T follicular helper cell (primary cell): ENCODE measurements around the gene INTS4.
"Not testable (repeated sequence)": the region's sequence is repeated elsewhere in the genome, so short reads cannot be mapped to it uniquely, and the experiment has no call there.

ENCODE experiments used
- DNase-seq: peaks from one replicate; pipeline ENCODE4 v3.0.0-alpha.2; 2020; ENCODE audit warnings: low read depth

Gene INTS4

DNA sequence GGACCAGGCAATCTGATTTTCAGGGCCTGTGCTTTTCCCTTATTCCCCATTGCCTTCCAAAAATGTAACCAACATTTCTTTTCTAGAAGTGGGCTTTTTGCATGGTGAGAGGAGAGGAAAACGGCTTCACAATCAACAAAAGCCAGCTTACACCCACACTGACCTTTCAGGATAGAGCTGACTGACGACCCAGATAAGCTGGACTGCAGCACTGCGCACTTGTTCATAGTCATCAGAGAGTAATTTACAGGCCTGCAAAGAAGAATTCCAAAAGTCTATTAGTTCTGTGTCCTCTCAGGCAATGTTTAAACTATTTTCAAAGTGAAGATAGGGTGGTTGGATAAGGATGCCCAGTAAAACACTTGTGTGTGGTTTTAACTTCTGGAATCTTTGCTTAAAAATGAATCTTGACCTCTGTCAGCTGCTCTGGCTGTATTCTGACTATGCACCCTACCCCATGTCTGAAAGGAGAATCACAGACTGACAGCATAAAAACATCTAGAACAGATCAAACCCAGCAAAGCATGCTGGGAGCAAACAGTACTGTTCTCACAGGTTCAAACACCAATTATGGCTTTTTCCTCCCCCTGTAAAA is 35.8 kb downstream of the INTS4 start:
- DNase-seq, result not testable (repeated sequence)

DNA sequence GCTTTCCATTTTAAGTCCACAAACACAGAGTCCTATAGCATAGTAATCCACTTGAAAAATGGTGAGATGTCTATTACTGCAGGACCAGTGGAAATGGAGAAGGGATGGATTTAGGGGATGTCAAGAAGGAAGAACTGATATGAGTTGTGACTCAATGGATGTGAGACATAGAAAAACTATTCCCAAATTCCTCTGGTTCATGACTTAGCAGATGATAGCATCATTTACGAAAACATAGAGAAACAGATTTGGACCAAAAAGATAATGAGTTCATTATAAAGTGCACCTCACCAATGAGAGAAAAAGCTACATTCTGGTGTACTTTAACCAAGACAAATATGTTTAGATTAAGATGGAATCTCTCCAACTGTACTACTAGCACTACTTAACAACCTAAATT is 51.2 kb downstream of the INTS4 start:
- not testable (repeated sequence) for DNase-seq

DNA sequence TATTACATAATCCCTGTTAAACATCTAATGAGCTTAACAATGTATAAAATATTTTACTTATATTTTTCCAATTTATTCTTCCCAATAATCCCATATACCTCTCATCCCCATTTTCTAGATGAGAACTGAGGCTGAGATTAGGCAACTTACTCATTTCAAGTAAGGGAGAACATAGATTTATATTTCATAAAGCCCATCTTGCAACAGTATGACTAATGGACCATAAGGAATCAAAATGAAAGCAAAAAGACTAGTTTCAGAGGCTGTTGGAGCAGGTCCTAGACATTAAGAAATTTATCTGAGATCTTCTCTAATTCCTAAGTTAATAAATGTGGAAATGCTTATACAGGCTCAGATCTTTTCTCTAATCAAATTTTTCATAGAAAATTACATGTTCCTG is 52.0 kb downstream of the INTS4 start:
- DNase-seq, result not testable (repeated sequence)

DNA sequence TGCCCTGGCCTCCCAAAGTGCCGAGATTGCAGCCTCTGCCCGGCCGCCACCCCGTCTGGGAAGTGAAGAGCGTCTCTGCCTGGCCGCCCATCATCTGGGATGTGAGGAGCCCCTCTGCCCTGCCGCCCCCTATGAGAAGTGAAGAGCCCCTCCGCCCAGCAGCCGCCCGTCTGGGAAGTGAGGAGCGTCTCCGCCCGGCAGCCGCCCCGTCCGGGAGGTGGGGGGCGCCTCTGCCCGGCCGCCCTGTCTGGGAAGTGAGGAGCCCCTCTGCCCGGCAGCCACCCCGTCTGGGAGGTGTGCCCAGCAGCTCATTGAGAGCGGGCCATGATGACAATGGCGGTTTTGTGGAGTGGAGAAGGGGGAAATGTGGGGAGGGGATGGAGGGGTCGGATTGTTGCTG is 60.9 kb downstream of the INTS4 start:
- not testable (repeated sequence) for DNase-seq

DNA sequence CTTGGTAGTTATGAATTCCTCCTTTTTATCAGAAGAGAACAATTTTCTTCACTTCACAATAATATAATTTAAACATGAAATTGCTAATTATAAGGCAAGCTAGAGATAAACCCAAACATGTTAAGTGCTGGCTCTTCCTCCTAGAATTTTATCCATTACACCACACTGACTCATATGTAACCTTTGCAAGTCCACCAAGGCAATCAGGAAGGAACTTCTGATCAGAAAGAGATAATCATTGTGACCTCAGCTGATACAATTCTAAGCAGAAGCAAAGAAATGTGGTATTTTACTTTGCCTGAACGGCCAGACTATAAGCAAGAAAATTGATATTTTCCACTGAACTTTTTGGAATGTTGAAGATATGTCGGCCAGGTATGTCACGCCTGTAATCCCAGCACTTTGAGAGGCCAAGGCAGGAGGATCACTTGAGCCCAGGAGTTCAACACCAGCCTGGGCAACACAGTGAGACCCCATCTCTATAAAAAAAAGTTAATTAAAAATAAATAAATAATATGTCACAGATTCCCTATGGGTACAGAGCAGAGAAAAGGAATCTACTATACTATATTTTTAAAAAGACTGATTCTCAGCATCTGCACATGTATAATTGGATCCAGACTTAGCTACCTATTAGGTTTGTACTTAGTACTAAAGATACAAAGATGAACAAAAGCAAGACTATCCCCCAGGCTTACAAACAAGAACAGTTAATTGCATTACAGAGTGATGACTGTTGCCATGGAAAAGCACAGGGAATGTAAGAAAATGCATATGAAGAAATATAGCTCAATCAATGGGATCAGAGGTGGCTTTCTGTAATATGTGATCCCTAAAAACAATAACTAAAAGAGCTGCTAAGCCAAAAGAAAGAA is 63.9 kb downstream of the INTS4 start:
- not testable (repeated sequence) for DNase-seq

DNA sequence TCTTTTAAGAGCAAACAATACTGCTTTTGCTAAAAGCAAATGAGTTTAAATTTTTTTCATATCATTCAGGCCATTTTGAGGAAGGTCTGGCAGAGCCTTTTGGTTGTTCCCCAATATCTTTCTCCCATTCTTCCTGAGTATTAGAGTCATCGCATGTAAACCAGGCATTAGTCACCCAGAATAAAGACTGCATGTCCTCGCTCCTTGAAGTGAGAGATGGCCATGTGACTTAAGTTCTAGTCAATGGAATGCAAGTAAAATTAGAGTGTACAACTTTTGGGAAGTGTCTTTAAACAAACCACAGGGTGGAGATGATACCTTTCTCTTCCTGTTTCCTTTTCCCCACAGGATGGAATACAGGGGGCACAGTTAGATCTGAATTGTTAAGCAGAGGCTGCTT is 76.8 kb downstream of the INTS4 start:
- not testable (repeated sequence) for DNase-seq

DNA sequence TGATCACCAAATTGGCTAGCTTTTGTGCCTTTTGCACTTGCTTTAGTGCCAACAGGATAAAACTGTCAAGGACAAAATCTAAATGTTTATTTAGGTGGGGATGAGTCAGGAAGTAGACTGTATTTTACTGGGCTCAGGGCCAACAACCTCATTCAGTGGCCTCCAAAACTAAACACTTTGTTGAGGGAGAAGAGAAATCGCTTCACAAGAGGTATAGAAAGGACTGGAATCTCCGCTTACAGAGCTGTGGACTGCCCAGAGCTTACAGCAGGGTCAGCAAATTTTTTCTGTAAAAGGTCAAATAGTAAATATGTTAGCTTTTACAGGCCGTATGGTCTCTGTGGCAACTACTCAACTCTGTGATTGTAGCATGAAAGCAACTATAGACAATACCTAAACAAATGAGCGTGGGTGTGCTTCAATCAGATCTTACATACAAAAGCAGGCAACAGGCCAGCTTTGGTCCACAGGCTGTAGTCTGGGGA is 80.1 kb downstream of the INTS4 start:
- not testable (repeated sequence) for DNase-seq

DNA sequence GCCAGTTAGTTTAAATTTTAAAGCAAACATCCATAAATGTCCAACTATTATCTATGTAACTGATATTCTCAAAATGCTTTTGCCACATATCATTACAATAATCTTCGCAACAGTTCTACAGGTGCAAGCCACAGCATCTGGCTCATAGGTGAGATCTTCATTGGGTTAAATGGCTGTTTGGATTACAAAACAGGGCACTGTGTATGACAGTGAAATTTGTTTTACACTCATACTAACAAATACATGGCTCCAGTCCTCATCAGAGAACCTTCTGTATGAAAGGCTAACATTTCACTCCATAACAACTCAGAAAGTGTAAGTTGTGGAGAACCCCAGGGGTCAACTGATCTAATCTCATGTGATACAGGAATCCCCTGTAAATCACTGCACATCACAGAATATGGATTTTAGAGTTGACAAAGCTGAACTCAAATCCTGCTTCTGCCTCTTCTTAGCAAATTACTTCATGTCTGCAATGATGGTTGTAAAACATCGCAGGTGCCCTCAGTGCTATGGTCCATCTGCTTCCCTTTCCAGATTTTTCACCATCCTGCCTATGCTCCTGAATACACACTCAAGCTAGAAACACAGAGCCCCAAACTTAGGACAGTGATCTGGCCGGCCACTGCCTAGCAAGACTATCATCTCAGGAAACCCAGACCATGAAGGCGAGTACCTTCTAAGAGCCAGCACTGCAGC is 80.7 kb downstream of the INTS4 start:
- not testable (repeated sequence) for DNase-seq

DNA sequence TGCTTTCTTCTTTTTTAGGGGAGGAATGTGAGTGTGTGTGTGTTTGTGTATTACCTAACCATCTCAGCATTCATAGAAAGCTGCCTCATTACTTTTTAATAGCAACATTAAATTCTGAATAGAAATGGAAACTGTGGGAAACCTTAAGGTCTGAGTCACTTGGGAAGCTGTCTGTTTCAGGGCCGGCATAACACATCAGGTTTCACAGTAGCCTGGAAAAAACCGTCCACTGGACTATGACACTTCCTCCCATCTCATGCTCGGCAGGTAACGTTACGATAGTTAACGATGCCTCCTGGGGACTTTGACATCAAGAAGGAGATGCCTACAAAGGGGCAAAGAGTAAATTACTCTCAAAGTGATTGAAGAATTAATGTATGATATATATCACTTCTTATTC is 83.6 kb downstream of the INTS4 start:
- not testable (repeated sequence) for DNase-seq

DNA sequence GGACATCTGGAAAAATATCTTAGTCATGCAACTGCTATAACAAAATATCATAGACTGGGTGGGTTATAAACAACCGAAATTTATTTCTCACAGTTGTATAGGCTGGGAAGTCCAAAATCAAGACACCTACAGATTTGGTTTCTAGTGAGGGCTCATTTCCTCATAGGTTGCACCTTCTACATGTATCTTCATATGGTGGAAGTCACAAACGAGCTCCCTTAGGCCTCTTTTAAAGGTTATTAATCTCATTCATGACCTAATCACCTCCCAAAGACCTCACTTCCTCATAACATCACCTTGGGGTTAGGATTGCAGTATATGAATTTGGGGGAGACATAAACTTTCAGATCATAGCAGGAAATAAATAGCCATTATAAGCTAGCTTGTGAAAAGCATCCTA is 85.2 kb downstream of the INTS4 start:
- DNase-seq, result no peak

DNA sequence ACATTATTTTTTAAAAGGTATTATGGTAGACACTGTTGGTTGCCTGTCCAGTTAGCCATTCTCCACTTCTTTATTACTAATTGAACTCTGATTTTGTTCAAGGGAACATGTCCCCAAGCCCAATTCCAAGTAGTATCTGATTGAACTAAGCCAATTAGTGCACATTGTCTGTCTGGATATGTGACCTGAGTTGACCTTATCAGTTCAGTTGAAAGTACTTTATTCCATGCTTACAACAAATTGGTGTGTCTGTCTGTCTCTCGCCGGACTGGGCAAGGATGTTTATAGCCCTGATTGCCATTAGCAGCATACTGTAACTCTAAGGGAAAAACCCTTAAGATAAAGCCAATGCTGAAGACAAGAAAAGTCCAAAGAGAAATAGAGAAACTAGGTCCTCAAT is 85.6 kb downstream of the INTS4 start:
- DNase-seq, result no peak

DNA sequence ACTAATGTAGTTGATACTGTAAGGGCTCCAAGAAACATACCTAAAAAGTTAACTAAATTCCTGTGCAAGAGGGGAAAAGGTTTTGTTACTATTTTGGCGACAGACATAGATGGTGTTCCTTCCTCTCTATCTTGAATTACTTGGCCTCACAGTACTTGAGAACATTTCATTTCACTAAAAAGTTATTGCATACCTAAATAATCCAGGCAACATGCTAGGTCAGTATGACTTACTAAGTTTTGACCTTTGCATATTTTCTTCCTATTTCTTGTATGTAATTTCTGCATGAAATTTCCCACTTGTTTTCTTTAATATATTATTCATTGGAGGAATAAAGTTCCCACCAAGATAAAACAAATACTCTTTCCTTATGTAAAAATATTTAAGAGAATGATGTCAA is 99.5 kb downstream of the INTS4 start:
- DNase-seq, result not testable (repeated sequence)

DNA sequence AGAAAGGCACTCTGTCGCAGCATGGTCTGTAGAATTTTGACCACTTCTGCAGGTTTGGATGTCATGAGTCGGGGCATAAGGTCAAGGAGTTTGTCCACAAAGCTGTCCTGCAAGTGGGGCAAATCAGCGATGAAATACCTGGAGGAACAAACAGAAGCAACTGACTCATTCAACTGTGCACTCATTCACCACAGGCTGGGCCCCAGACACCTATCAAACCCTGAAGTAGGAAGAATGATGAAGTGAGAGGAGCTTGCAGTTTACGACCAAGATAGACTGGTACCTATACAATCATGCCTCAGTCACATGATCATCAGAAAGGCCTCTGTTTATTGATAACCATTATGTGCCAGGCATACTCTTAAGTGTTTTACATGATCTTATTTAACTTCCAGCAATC is 102.8 kb downstream of the INTS4 start:
- DNase-seq, result not testable (repeated sequence)

DNA sequence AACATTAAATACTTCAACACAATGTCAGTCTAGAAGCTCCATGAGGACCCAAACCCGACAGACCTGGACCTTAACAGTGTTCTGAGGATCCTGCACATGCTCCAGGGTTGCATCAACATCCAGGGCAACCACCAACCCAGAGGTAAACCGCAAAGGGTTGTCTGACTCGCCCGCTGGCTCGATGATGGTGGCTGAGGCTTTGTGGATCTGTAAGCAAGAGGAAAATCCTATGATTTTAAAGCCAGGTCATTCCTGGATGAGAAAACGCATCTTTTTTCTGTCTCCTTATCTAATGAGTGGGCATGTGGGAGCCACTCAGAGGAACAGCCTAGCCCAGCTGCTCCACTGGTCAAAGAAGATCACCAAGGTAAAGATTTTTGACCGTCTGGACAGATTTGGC is 103.2 kb downstream of the INTS4 start:
- DNase-seq, result not testable (repeated sequence)

DNA sequence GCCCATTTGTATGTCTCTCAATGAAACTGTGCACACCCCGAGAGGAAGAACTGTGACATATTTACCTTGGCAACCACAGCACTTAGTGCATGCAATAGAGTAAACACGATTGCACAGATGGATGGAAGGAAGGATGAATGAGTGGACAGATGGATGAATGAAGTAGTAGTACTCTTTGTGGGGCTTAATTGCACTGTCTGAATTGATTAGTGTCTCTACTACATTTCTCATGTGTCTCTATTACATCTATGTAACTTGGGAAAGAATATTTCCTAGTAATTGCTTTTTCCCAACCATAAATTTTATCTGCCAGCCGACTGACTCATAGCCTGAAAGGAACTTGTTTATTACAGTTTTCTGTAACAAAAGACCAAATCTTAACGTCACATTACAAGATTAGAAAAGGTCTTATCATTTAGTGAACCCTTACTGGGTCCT is 103.8 kb downstream of the INTS4 start:
- DNase-seq, result not testable (repeated sequence)

DNA sequence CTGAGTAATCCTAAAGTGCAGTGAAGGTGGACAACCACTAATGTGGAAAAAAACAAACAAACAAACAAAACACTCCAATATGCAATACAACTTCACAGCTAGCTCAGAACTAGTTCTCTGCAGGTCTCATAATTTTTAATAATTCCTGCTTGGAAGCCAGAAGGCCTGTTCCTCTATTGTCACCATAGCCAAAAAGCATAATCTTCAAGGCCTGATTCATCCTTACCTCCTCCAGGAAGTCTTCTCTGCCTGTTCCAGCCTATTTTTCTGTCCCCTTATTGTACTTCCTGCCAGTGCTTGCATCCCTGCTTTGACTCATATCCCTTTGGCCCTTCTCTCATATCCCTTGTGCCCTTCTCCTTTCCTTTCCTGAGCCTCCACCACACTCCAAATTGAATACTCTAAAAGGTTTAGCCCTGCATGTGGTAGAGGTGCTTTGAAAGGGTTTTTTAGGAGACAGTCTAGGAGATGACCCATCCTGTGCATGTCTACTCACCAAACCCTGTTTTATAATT is 104.3 kb downstream of the INTS4 start:
- not testable (repeated sequence) for DNase-seq

DNA sequence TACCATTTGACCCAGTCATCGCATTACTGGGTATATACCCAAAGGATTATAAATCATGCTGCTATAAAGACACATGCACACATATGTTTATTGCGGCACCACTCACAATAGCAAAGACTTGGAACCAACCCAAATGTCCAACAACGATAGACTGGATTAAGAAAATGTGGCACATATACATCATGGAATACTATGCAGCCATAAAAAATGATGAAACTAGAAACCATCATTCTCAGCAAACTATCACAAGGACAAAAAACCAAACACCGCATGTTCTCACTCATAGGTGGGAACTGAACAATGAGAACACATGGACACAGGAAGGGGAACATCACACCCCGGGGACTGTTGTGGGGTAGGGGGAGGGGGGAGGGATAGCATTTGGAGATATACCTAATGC is 105.4 kb downstream of the INTS4 start:
- DNase-seq, result not testable (repeated sequence)

DNA sequence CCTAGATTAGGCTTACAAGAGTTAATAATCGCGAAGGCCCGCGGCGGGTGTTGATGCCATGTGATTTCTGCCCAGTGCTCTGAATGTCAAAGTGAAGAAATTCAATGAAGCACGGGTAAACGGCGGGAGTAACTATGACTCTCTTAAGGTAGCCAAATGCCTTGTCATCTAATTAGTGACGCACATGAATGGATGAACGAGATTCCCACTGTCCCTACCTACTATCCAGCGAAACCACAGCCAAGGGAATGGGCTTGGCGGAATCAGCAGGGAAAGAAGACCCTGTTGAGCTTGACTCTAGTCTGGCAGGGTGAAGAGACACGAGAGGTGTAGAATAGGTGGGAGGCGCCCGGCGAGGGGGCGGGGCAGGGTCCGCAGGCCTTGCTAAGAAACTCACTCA is 108.1 kb downstream of the INTS4 start:
- DNase-seq, result no peak

DNA sequence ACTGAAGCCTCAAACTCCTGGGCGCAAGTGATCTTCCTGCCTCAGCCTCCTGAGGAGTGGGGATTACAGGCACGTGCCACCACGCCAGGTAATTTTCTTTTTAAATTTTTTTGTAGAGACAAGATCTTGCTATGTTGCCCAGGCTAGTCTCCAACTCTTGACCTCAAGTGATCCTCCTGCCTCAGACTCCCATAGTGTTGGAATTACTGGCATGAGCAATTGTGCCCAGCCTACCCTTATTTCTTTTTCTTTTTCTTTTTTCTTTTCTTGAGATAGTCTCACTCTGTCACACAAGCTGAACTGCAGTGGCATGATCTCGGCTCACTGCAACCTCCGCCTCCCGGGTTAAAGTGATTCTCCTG is 109.7 kb downstream of the INTS4 start:
- no peak for DNase-seq

DNA sequence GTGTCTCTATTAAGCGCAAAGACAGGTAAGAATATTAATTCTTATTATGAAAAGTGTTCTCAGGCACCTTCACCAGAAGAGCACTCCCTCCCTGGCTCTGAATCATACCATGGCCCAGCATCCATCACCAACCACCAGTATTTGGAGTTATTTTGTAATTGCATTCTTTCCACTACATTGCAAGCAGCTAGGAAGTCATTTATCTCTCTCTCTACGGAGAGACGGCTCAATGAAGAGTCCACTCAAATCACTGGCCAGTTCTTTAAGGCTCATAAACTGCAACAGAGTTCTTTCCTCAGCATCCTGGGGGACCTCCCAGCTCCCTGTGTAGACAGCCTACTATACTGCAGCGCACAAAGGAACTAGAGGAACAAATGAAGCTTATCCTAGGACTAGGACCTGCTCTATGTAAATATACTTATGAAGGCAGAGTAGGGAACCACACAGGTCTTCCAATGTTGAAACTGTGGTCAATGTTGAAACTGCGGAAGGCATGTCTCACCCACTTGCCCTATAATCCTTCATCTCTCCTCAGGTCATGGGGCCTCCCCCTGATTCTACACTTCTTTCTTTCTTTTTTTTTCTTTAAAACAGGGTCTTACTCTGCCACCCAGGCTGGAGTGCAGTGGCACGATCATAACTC is 110.2 kb downstream of the INTS4 start:
- DNase-seq, result no peak

DNA sequence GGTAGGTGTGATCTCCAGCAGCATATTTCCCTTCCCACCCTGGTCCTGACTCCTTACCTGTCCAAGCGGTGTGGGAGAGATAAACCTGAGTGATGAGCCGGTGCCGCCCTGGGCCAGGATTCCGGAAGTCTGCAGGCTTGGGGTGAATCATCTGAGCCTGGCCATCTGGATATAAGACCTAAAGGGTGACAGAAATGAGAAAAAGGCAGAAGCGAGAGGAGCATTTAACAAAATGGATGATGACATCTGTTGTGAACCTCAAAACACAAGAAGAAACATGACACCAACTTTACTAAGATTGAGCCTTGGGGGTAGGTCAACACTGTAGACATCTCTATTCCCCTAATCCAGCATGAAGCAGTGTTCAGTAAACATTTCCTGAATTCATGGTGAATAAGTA is 110.7 kb downstream of the INTS4 start:
- DNase-seq, result no peak

DNA sequence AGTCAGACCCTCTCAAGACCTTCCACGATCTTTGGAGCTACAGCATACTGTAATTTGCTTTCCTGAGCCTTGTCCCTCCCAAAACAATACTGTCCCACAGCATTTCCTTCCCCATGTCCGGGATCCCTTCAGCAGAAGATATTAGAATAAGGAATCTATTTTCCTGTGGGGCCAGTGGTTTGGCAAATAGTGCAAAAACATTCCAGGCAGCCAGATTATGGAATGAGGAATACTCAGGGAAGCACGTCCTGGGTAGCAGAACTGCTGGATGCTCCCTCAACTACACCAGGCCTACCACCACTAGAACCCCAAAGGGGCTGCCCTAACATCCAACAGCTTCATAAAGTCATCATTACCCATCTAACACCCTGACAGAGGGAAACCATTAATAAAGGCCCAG is 112.1 kb downstream of the INTS4 start:
- no peak for DNase-seq
